Panc1 (cell line): ENCODE measurements around the gene ALG1.
"Not testable (repeated sequence)": the region's sequence is repeated elsewhere in the genome, so short reads cannot be mapped to it uniquely, and the experiment has no call there.

Source experiments
- CTCF ChIP-seq: fragments of 450-650 bp; IDR thresholded peaks from 2 replicates; pipeline ENCODE4 v1.5.1; 2017; ENCODE audit warnings: mild to moderate bottlenecking
- TCF7L2 ChIP-seq: IDR thresholded peaks from 2 replicates; pipeline ENCODE4 v1.6.1; 2011; ENCODE audit warnings: mild to moderate bottlenecking, low read depth, low read length, inconsistent platforms

- not testable (repeated sequence) for TF ChIP-seq CTCF, TCF7L2
Observed at GRCh38 chr16:5080996-5081395, 9.4 kb downstream of the ALG1 start.
